ENCODE data around the gene TNS2.

The TNS2 gene

GRCh38 chr12:53036802-53037201 is 13.1 kb upstream of the TNS2 start:
- H3K36me3 ChIP-seq = peaks cover 79% of the 10 kb centered on the region
- no peaks in the 10 kb centered on the region for H3K9me3 ChIP-seq (ENCODE audit: severe bottlenecking)
- H3K27ac ChIP-seq = no peak overlapping the region
- H3K4me3 ChIP-seq (ENCODE audit: low read depth, low read length) = no peak overlapping the region
- no peak for DNase-seq
- no peaks in the 10 kb centered on the region for H3K27me3 ChIP-seq (ENCODE audit: insufficient read depth, low read depth, severe bottlenecking)
- no peak for TF ChIP-seq CTCF (IDR thresholded peaks at IDR 0.05; ENCODE audit: low read depth, low read length)

GRCh38 chr12:53039851-53040250 is 10.0 kb upstream of the TNS2 start:
- no peak for TF ChIP-seq CTCF (IDR thresholded peaks at IDR 0.05; ENCODE audit: low read depth, low read length)
- DNase-seq = no peak
- H3K9me3 ChIP-seq (ENCODE audit: severe bottlenecking) = no peaks in the 10 kb centered on the region
- no peak overlapping the region for H3K4me3 ChIP-seq (ENCODE audit: low read depth, low read length)
- no peak overlapping the region for H3K27ac ChIP-seq
- H3K27me3 ChIP-seq (ENCODE audit: insufficient read depth, low read depth, severe bottlenecking) = no peaks in the 10 kb centered on the region
- peaks cover 48% of the 10 kb centered on the region for H3K36me3 ChIP-seq

- Histone ChIP-seq H3K36me3 (peaks cover 23% of the 10 kb centered on the region), H3K4me3 (ENCODE audit: low read depth, low read length) (no peak overlapping the region), H3K27ac (no peak overlapping the region), H3K27me3 (ENCODE audit: insufficient read depth, low read depth, severe bottlenecking) (no peaks in the 10 kb centered on the region), H3K9me3 (ENCODE audit: severe bottlenecking) (no peaks in the 10 kb centered on the region)
- TF ChIP-seq CTCF (IDR thresholded peaks at IDR 0.05; ENCODE audit: low read depth, low read length) = no peak
- DNase-seq = no peak
These were observed 7.0 kb upstream of the TNS2 start for GRCh38 chr12:53042607-53043454.

GRCh38 chr12:53044052-53044581 is 5.7 kb upstream of the TNS2 start:
- Histone ChIP-seq H3K4me3 (ENCODE audit: low read depth, low read length) (no peak overlapping the region), H3K27ac (no peak overlapping the region), H3K36me3 (peaks cover 10% of the 10 kb centered on the region), H3K27me3 (ENCODE audit: insufficient read depth, low read depth, severe bottlenecking) (no peaks in the 10 kb centered on the region), H3K9me3 (ENCODE audit: severe bottlenecking) (no peaks in the 10 kb centered on the region)
- no peak for DNase-seq
- no peak for TF ChIP-seq CTCF (IDR thresholded peaks at IDR 0.05; ENCODE audit: low read depth, low read length)

GRCh38 chr12:53044896-53045695 is 4.8 kb upstream of the TNS2 start:
- DNase-seq = no peak
- H3K27me3 ChIP-seq (ENCODE audit: insufficient read depth, low read depth, severe bottlenecking) = no peaks in the 10 kb centered on the region
- no peak overlapping the region for H3K27ac ChIP-seq
- TF ChIP-seq CTCF (IDR thresholded peaks at IDR 0.05; ENCODE audit: low read depth, low read length) = no peak
- peaks cover under 1% of the 10 kb centered on the region; the same call in 1 of the 2 replicates for H3K36me3 ChIP-seq
- no peaks in the 10 kb centered on the region for H3K9me3 ChIP-seq (ENCODE audit: severe bottlenecking)
- no peak overlapping the region for H3K4me3 ChIP-seq (ENCODE audit: low read depth, low read length)

Data from WERI-Rb-1 (cell line).